ENCODE measurements around the gene COPZ2. TPM values are rescaled to one million over a fixed set of nuclear protein-coding genes. Genes with fewer than 3 reads are reported as not detected.

The COPZ2 gene
- total and polyA plus RNA-seq, 9 of the 15 experiments (the other 6 are each of a cell fraction or from before 2014, with no cell fraction given): 0.22 to 0.49 TPM; not detected in 7

GRCh38 chr17:48025040-48025903, 12.3 kb downstream of the COPZ2 start (continued):
- peak; percentile 83 to 96 (median 91) for TF ChIP-seq CTCF (IDR thresholded peaks at IDR 0.05 in 2 of 3, conservative IDR thresholded peaks at IDR 0.05 in 1 of 3; ENCODE audit: insufficient read depth in 2 of 3, low read depth in 1 of 3, low read length in 3 of 3)
- no peak for TF ChIP-seq CEBPZ (IDR thresholded peaks at IDR 0.05; ENCODE audit: borderline replicate concordance, low read depth, low read length)
- peak; percentile 51 for TF ChIP-seq MEIS2 (IDR thresholded peaks at IDR 0.05; ENCODE audit: partially characterized antibody)
- TF ChIP-seq ZNF592 (IDR thresholded peaks at IDR 0.05): no peak
- TF ChIP-seq ATF7 (IDR thresholded peaks at IDR 0.05): peak; percentile 6; the same call in 1 of the 2 replicates
- no peak for TF ChIP-seq CUX1 (CRISPR knock-in tag; IDR thresholded peaks at IDR 0.05)
- no peak for TF ChIP-seq POLR2AphosphoS5 (IDR thresholded peaks at IDR 0.05; ENCODE audit: control insufficient read depth, insufficient read depth, low read depth, low read length)
- TF ChIP-seq KDM4B (IDR thresholded peaks at IDR 0.05; ENCODE audit: borderline replicate concordance in 2 of 2, low read depth in 1 of 2): no peak
- TF ChIP-seq BCOR (IDR thresholded peaks at IDR 0.05): 0 out of 2 replicates have a peak, but pooled peaks have one; percentile 43

Data from K562 (cell line).